Endometrial microvascular endothelial cells (primary cell): ENCODE measurements around the gene RNU7-1. TPM values are rescaled to one million over a fixed set of nuclear protein-coding genes. Genes with fewer than 3 reads are reported as not detected.

Experiments used
- in situ Hi-C: cut with HindIII; loops from 2 replicates; pipeline ENCODE4 v1.10.0; 2017; ENCODE audit warnings: low sequenced_read_pairs, low pct_unique_long_range_greater_than_20kb; ENCODE audit errors: inconsistent ontology term
- total RNA-seq: library from RNA; depleted of rRNA; stranded (reverse); fragments of >200 nt; gene quantifications from one replicate; pipeline ENCODE4 v1.2.3, GENCODE V29; 2015; ENCODE audit errors: inconsistent ontology term

Gene RNU7-1
- total RNA-seq, 1 donor from 2014 or later: not detected

GRCh38 chr12:6960593-6961277, 17.1 kb downstream of the RNU7-1 start:
- in situ Hi-C loops: no loop called here

DNA sequence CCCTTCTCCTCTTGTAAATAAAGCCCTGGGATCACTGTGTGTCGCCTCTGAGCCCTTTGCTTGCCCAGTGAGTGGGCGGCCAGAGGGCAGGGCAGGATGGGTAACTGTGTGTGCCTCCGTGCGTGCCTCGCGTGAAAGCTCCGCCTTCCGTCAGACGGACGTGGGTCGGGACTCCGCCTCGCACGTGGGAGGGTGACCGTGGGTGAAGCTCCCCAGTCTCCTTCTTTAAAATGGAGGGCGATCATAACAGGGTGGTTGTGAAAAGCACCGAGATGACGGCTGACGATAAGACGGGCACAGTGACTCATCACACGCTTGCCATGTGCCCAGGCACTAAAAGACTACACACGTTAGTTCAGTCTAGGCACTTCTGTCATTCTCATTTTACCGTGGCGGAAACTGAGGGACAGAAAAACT, 17.7 kb downstream of the RNU7-1 start:
- in situ Hi-C loops: no loop called here

- in situ Hi-C loops: no loop called here
Measured at GRCh38 chr12:6961695-6962284, 18.2 kb downstream of the RNU7-1 start.

DNA sequence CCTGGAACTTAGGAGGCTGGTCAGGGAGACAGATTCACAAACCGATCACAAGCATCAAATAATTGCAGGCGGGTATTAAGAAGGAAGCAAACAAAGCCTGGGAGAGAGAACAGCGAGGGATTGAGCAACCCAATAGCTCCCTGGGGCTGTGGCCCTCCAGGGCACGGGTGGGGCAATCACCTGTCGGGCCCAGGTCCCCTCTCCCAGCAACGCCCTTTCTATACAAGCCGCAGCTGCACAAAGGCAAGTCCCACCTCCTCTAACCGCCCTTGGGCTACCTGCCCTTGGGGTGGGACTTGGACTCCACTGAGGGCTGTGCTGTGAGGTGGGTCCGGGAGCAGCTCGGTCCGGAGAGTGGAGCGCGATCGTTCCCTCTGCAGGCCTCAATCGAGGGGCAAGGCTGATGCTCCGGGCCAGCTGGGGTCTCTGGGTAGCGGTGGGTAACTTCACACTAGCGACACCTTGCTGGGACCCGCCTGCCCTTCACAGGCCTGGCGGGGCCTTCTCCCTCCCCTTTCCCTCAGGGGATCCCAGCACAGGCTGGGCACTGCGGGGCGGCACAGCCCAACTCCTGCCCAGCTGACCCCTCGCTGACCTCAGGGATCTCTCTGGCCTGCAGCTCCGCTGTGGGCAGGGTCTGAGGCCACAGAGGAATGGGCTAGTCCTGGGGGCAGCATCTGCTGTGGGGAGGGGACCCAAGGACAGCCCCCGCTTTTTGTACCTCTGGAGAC, 18.8 kb downstream of the RNU7-1 start:
- in situ Hi-C loops: no loop called here

DNA sequence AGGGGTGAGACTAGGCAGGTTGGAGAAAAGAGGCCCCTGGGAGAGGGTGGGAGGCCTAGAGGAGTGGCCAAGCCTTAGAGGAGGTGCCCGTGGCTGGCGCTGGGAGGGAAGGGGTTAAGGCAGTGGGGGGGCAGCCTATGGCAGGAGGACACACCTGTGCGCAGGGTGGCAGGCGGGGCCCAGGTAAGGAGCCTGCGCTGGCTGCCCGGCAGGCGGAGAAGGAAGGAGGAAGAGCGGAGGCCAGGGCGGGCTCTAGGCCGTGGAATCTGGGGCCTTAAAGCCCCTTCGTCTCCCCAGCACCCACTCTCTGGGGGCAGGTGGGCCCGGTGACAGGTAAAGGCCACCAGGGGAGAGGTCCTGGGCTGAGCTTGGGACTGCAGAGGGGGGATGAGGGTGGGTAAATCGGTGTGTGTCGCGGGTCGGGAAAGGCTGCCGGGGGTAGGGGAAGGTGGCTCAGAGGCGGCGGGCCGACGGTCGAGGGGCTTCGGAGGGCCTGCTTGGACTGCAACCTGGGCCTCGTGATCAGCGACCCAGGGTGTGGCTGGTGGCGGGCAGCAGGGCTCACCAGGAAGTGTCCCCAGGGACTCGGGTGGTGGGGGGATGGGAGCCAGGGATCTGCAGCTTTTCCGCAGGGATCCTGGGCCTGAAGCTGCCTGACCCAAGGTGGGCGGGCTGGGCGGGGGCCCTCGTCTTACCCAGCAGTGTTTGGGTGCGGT, 19.6 kb downstream of the RNU7-1 start:
- in situ Hi-C loops: no loop called here

DNA sequence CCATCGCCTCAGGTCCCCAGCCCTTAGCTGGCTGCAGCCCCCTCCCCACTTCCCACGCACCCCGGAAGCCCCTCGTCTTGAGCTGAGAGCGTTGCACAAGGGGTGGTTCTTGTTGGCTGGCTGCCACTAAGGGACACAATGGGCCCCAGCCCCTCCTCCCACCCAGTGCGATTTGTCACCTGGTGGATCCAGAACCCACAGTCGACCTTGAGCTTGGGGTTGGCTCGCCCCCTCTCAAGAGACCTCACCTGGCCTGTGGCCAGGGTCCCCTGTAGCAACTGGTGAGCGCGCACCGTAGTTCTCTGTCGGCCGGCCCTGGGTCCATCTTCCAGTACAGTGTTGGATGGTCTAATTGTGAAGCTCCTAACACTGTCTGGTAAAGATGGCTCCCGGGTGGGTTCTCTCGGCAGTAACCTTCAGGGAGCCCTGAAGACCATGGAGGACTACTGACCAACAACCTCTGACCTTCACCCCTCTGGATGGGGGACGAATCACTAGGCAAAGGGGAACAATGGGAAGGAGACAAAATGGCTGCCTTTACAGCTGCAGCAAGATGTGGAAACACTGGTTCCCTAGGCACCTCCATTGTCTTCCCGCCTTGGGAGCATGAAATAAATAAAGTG, 20.3 kb downstream of the RNU7-1 start:
- in situ Hi-C loops: no loop called here

DNA sequence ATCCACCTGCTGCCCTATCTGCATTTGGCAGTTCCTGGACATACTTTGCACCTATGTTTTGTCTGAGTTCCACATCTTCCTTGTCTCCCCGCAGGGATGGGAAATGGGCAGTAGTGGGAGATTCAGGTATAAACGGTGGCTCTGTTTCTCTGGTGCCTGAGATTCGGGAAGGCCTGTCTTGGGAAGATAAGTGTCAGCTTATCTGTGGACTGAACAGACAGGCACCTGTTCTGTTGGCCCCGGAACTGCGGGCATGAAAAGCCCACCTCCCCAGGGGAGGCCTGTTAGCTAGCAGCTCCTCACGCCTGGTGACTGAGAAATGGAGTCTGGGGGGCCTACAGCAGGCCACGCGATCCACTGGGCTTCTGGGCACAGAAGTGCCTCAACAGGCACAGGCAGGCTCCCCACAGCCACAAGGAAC, 21.0 kb downstream of the RNU7-1 start:
- in situ Hi-C loops: no loop called here

DNA sequence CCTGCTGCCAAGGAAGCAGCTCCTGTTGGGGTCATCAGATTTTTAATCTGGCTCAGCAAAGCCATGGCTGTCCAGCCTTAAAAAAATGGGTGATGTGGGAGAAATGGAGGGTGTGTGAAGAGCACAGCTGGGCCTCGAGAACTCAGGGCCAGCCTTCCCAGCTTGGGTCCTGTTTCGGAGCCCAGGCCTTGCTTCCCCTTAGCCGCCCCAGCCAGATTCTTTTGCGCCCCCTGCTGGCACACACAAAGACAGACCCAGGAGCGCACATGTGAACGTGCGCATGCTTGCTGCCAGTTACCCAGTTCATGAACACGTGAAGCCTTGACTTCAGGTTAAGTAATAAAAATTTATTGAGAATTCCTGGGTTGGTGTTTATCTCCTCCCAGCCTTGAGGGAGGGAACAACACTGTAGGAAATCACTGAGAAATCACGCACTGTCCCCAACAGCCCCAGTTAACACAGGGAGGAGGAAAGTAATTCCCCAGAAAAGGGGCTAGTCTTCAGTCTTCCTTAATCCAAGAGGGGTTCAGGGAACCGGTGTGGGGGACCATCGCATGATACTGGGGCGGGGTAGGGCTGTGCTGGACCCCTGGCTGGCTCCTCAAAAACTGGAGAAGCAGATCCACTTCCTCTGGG, 21.5 kb downstream of the RNU7-1 start:
- in situ Hi-C loops: no loop called here

GRCh38 chr12:6965714-6966113, 22.1 kb downstream of the RNU7-1 start:
- in situ Hi-C loops: no loop called here

DNA sequence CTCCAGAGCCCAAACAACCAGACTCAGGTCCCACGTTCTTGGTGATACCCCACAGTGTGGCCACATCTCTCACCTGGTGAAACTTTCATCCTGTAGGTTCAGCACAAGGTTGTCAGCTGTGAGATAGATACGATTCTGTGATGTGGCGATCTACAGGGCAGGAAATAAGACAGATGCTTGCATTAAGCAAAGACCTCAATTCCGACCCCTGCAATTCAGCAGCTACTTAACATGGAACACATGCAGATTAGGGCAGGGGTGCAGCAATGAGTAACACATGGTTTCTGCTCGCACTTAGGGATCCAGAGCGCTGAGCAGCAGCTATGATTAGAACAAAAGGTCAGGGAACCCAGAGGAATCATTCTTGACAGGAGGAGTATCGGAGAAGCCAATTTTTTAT, 22.7 kb downstream of the RNU7-1 start:
- in situ Hi-C loops: no loop called here

GRCh38 chr12:6967651-6968100, 24.1 kb downstream of the RNU7-1 start:
- in situ Hi-C loops: no loop called here

DNA sequence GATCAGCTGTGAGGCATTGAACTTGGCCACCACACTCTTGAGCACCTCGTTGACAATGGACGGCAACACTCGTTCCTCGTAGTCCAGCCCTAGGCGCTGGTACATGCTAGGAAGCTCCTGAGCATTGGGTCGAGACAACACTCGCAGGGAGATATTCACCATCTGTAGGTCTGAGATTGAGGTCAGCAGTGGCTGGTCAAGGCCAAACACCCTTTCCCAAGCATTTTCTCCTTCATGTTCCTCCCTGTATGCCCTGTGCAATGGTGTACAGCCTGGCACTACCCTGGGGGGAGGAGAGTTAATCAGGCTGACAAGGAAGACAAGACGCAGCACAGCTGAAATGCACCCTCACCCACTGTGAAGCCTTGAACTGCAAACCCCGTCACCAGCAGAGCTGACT, 24.8 kb downstream of the RNU7-1 start:
- in situ Hi-C loops: no loop called here

GRCh38 chr12:6970096-6970527, 26.5 kb downstream of the RNU7-1 start:
- in situ Hi-C loops: no loop called here

GRCh38 chr12:6974180-6974579, 30.6 kb downstream of the RNU7-1 start:
- in situ Hi-C loops: no loop called here

GRCh38 chr12:6975297-6976032, 31.8 kb downstream of the RNU7-1 start:
- in situ Hi-C loops: no loop called here

DNA sequence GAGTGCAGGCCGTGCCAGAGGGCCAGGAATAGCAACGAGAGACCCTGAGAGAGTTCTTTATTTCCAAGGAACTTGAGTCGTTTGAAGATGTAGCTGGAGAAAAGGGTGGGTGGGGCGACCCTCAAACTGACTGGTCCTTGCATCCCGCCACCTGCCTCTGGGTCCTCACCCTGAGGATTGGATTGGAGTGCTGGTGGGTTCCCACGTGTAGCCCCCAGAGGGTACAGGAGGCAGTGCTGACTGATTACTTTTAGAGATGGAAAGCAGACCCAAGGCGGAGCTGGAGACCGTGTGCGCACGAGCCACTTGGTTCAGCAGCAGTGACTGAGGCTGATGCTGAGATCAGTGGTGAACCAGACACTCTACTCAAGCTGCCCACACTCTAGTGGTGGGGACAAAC, 34.0 kb downstream of the RNU7-1 start:
- in situ Hi-C loops: no loop called here

DNA sequence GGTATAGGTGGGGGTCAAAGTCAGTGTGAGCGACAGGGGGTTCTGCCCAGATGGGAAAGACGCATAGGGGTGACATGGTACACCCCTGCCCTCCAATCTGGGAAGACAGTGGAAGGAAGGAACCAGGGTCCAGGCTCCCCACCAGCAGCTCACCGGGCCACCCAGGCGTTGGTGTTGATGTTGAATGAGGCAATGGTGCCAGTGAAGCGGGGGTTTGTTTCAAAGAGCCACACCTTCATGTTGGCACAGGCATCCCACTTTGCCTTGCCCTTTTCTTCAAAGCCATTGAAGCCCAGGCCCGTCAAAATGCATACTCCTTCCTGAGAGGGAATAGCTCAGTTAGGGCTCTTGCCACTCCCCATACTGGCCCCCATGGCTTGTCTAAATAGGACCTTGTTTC, 34.6 kb downstream of the RNU7-1 start:
- in situ Hi-C loops: no loop called here

DNA sequence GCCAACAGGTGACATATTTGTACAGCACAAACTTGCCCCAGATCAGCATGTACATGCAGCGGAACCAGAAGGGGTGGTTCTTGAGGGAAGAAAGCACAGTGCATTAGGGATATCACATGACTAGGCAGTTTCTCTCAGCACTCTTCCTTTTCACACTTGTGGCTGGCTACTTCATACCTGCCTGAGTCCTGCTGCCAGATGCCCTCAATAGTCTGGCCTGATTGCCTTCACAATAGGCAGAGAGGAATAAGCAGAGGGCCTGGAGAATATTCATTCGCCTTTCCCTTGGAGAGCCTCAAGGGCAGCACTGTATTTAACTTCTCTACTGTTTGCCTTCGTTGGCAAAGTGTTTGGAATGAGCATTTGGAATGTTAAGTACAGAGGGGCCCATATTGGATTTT, 35.0 kb downstream of the RNU7-1 start:
- in situ Hi-C loops: no loop called here
